ENCODE data around the gene ALK.

DNA sequence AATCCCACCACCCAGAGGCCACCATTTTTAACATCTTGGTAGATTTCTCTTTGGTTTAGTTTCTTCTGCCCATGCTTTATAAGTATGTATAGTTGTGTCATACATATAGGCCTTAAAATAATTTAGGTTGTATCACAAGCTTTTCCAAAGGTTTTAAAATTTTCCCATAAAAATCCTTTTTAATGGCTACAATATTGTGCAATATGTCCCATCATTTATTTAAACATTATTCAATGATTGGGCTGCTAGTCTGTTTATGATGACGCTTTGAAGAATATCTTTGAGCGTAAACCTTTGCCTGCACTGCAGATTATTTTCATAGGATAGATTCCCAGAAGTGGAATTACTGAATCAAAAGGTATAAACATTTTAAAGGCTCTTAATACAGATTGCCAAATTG is 588.8 kb downstream of the ALK start:
- no peak for TF ChIP-seq CTCF (conservative IDR thresholded peaks at IDR 0.05)
- TF ChIP-seq ZFX (IDR thresholded peaks at IDR 0.05), result no peak
